GM18498 (cell line): ENCODE results near the gene TRPM7.
"Not testable (repeated sequence)": the region's sequence is repeated elsewhere in the genome, so short reads cannot be mapped to it uniquely, and the experiment has no call there.

Experiments used
- ATAC-seq: cut with Tn5 transposase; IDR thresholded peaks from one replicate; pipeline ENCODE4 v1.9.1; 2021; ENCODE audit warnings: mild to moderate bottlenecking, moderate library complexity; ENCODE audit not compliant: unreplicated experiment

TRPM7 gene

GRCh38 chr15:50686469-50687301, at the start of gene TRPM7:
TSS of gene TRPM7 (minus strand) at chr15:50686797. CDS start at chr15:50686533, 264 bp downstream.
- ATAC-seq, result peak; percentile 89

- ATAC-seq, result no peak
Observed at GRCh38 chr15:50735156-50735555, 48.6 kb upstream of the TRPM7 start.

GRCh38 chr15:50726315-50726714, 39.7 kb upstream of the TRPM7 start:
- ATAC-seq, result no peak

- ATAC-seq, result no peak
Observed at GRCh38 chr15:50718700-50719125, 32.1 kb upstream of the TRPM7 start.

GRCh38 chr15:50712018-50712417, 25.4 kb upstream of the TRPM7 start:
- ATAC-seq, result no peak

- ATAC-seq, result no peak
Observed at GRCh38 chr15:50710585-50710984, 24.0 kb upstream of the TRPM7 start.

GRCh38 chr15:50707878-50708427, 21.4 kb upstream of the TRPM7 start:
- ATAC-seq, result no peak

- no peak for ATAC-seq
Observed at GRCh38 chr15:50702762-50703334, 16.3 kb upstream of the TRPM7 start.

- ATAC-seq, result no peak
Observed at GRCh38 chr15:50698101-50698500, 11.5 kb upstream of the TRPM7 start.

GRCh38 chr15:50697109-50697797, 10.7 kb upstream of the TRPM7 start:
- ATAC-seq, result no peak

- not testable (repeated sequence) for ATAC-seq
Observed at GRCh38 chr15:50694634-50695165, 8.1 kb upstream of the TRPM7 start.

- no peak for ATAC-seq
Observed at GRCh38 chr15:50687302-50687902, 805 bp upstream of the TRPM7 start.

- peak; percentile 58 for ATAC-seq
Observed at GRCh38 chr15:50685976-50686468, 575 bp downstream of the TRPM7 start.

GRCh38 chr15:50685191-50685975, 1.2 kb downstream of the TRPM7 start:
- ATAC-seq, result no peak

- ATAC-seq, result no peak
Observed at GRCh38 chr15:50681467-50681866, 5.1 kb downstream of the TRPM7 start.

GRCh38 chr15:50676799-50677483, 9.7 kb downstream of the TRPM7 start:
- ATAC-seq, result no peak

- no peak for ATAC-seq
Observed at GRCh38 chr15:50675535-50676144, 11.0 kb downstream of the TRPM7 start.

GRCh38 chr15:50670115-50670514, 16.5 kb downstream of the TRPM7 start:
- no peak for ATAC-seq

- no peak for ATAC-seq
Observed at GRCh38 chr15:50669611-50670010, 17.0 kb downstream of the TRPM7 start.
